ENCODE measurements around the gene ULK4.

The ULK4 gene

DNA sequence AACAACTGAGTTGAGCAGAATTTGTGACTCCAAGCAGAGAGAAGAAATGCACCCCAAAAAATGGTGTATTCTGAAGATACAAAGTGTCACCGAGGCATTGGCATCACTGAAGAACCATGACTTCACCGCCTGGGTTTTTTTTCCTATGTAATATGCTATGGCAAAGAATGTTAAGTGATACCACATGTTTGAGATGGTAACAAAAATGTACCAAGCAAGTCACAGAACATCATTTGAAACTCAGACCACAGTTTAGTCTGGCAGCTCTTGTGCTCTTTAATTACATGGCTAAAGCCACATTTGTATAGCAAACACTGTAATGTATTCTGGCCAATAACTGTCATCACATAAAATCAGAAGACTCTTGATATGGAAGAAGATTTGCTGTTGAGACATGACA, 323.5 kb downstream of the ULK4 start:
- no peaks in the 10 kb centered on the region for H3K4me1 ChIP-seq (ENCODE audit: control insufficient read depth, insufficient read depth, low read length)
- TF ChIP-seq SP3 (tag by site-specific recombination; IDR thresholded peaks at IDR 0.05) (no peak), ZNF600 (tag by site-specific recombination; IDR thresholded peaks at IDR 0.05) (no peak), ZNF280C (tag by site-specific recombination; IDR thresholded peaks at IDR 0.05) (no peak), ZNF624 (tag by site-specific recombination; IDR thresholded peaks at IDR 0.05) (no peak), ZNF423 (tag by site-specific recombination; IDR thresholded peaks at IDR 0.05) (no peak), EGR2 (tag by site-specific recombination; IDR thresholded peaks at IDR 0.05; ENCODE audit: low read depth) (no peak), ZNF785 (tag by site-specific recombination; IDR thresholded peaks at IDR 0.05) (no peak), ZNF664 (tag by site-specific recombination; IDR thresholded peaks at IDR 0.05) (no peak), ZBTB17 (tag by site-specific recombination; IDR thresholded peaks at IDR 0.05) (no peak), ZNF335 (tag by site-specific recombination; conservative IDR thresholded peaks at IDR 0.05) (no peak), ZSCAN30 (tag by site-specific recombination; IDR thresholded peaks at IDR 0.05) (no peak)
- TF ChIP-seq, protein P1, sequence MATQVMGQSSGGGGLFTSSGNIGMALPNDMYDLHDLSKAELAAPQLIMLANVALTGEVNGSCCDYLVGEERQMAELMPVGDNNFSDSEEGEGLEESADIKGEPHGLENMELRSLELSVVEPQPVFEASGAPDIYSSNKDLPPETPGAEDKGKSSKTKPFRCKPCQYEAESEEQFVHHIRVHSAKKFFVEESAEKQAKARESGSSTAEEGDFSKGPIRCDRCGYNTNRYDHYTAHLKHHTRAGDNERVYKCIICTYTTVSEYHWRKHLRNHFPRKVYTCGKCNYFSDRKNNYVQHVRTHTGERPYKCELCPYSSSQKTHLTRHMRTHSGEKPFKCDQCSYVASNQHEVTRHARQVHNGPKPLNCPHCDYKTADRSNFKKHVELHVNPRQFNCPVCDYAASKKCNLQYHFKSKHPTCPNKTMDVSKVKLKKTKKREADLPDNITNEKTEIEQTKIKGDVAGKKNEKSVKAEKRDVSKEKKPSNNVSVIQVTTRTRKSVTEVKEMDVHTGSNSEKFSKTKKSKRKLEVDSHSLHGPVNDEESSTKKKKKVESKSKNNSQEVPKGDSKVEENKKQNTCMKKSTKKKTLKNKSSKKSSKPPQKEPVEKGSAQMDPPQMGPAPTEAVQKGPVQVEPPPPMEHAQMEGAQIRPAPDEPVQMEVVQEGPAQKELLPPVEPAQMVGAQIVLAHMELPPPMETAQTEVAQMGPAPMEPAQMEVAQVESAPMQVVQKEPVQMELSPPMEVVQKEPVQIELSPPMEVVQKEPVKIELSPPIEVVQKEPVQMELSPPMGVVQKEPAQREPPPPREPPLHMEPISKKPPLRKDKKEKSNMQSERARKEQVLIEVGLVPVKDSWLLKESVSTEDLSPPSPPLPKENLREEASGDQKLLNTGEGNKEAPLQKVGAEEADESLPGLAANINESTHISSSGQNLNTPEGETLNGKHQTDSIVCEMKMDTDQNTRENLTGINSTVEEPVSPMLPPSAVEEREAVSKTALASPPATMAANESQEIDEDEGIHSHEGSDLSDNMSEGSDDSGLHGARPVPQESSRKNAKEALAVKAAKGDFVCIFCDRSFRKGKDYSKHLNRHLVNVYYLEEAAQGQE (tag by site-specific recombination; IDR thresholded peaks at IDR 0.05) = no peak

DNA sequence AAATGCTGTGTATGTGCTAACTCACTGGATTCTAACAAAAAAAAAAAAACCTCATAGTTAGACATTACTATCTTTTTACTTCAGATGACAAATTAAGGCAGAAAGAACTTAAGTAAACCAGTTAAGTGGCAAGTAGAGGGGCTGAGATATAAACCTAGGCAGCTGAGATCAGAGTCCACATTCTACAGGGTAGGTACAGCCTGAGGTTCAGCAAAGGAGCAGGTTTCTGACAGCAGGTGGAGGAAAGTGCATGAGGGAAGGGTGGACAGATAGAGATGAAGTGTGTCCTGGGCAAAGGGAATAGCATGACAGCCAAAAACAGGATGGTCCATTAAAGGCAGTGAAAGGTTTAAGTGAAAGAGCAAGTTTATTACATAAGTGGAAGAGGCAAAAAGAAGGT, 329.2 kb downstream of the ULK4 start:
- POLR2A ChIA-PET = no interaction called here
- CTCF ChIA-PET = no interaction called here
- no peak overlapping the region for H3K4me3 ChIP-seq (ENCODE audit: low read depth, low read length)
- no peaks in the 10 kb centered on the region for H3K4me1 ChIP-seq (ENCODE audit: control insufficient read depth, insufficient read depth, low read length)
- no peaks in the 10 kb centered on the region for H3K36me3 ChIP-seq (ENCODE audit: control insufficient read depth in 2 of 2, insufficient read depth in 1 of 2, low read length in 2 of 2)
- no peak overlapping the region for H3K27ac ChIP-seq (ENCODE audit: extremely low read depth, low read depth, low read length)
- H3K9me3 ChIP-seq (ENCODE audit: control insufficient read depth, insufficient read depth, low read depth, low read length) = no peaks in the 10 kb centered on the region
- TF ChIP-seq YY2 (tag by site-specific recombination; IDR thresholded peaks at IDR 0.05) = no peak
- TF ChIP-seq, protein P1 (tag by site-specific recombination; IDR thresholded peaks at IDR 0.05) = no peak
- no peak for TF ChIP-seq ZNF585B (tag by site-specific recombination; IDR thresholded peaks at IDR 0.05)
- TF ChIP-seq, protein P2, sequence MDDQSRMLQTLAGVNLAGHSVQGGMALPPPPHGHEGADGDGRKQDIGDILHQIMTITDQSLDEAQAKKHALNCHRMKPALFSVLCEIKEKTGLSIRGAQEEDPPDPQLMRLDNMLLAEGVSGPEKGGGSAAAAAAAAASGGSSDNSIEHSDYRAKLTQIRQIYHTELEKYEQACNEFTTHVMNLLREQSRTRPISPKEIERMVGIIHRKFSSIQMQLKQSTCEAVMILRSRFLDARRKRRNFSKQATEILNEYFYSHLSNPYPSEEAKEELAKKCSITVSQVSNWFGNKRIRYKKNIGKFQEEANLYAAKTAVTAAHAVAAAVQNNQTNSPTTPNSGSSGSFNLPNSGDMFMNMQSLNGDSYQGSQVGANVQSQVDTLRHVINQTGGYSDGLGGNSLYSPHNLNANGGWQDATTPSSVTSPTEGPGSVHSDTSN (CRISPR knock-in tag; IDR thresholded peaks at IDR 0.05) = no peak
- no peak for TF ChIP-seq ZNF169 (tag by site-specific recombination; IDR thresholded peaks at IDR 0.05)
- no peak for TF ChIP-seq YY1 (tag by site-specific recombination; IDR thresholded peaks at IDR 0.05)
- no peak for TF ChIP-seq KLF8 (tag by site-specific recombination; IDR thresholded peaks at IDR 0.05)
- TF ChIP-seq ZNF518A (tag by site-specific recombination; conservative IDR thresholded peaks at IDR 0.05; ENCODE audit: low read depth) = no peak

More for the DNA sequence above, 323.5 kb downstream of the ULK4 start:
- Histone ChIP-seq H3K27ac (ENCODE audit: extremely low read depth, low read depth, low read length) (no peak overlapping the region), H3K36me3 (ENCODE audit: control insufficient read depth in 2 of 2, insufficient read depth in 1 of 2, low read length in 2 of 2) (no peaks in the 10 kb centered on the region), H3K9me3 (ENCODE audit: control insufficient read depth, insufficient read depth, low read depth, low read length) (no peaks in the 10 kb centered on the region), H3K4me3 (ENCODE audit: low read depth, low read length) (no peak overlapping the region)
- POLR2A ChIA-PET = no interaction called here
- CTCF ChIA-PET = no interaction called here
